Epithelial cell of esophagus (primary cell): ENCODE results near the gene EPHB1.

Source experiments
- DNase-seq: peaks from one replicate; pipeline ENCODE4 v3.0.0; 2010; ENCODE audit warnings: low read depth
- H3K4me3 ChIP-seq: 2 replicates; pipeline ENCODE4 v1.5.1; 2011; ENCODE audit warnings: mild to moderate bottlenecking, low read length, control low read depth
- TF ChIP-seq, protein P1 (sequence below): IDR thresholded peaks from 2 replicates; pipeline ENCODE4 v1.5.1; 2011; ENCODE audit warnings: low read depth, mild to moderate bottlenecking, low read length, control low read depth, inconsistent platforms; ENCODE audit not compliant: insufficient read depth; ENCODE audit errors: missing control alignments

EPHB1 gene

GRCh38 chr3:135239615-135239884 is 444.5 kb downstream of the EPHB1 start:
- TF ChIP-seq, protein P1, sequence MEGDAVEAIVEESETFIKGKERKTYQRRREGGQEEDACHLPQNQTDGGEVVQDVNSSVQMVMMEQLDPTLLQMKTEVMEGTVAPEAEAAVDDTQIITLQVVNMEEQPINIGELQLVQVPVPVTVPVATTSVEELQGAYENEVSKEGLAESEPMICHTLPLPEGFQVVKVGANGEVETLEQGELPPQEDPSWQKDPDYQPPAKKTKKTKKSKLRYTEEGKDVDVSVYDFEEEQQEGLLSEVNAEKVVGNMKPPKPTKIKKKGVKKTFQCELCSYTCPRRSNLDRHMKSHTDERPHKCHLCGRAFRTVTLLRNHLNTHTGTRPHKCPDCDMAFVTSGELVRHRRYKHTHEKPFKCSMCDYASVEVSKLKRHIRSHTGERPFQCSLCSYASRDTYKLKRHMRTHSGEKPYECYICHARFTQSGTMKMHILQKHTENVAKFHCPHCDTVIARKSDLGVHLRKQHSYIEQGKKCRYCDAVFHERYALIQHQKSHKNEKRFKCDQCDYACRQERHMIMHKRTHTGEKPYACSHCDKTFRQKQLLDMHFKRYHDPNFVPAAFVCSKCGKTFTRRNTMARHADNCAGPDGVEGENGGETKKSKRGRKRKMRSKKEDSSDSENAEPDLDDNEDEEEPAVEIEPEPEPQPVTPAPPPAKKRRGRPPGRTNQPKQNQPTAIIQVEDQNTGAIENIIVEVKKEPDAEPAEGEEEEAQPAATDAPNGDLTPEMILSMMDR = no peak
- H3K4me3 ChIP-seq = no peak overlapping the region
- DNase-seq = no peak

DNA sequence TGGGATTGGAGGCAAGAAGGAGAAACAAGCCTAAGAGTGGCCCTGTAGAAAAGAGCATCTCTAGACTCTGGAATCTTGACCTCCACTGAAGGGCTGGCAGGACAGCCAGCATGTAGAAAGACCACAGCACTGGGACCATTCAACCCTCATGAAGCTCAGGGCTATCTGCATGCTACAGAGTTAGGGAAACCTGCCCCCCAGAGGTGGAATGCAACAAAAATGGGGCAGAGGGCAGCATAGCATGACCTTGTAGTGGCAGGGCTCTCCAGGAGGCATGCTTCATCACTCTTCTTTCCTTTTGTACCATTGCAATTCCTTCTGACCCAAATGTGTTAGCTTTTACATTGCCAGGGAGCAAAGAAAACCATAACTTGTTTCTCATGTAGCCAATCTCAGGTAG is 445.4 kb downstream of the EPHB1 start:
- no peak for DNase-seq
- TF ChIP-seq, protein P1 = no peak
- H3K4me3 ChIP-seq = no peak overlapping the region

GRCh38 chr3:135242285-135242684 is 447.2 kb downstream of the EPHB1 start:
- TF ChIP-seq, protein P1 = no peak
- DNase-seq = no peak
- no peak overlapping the region for H3K4me3 ChIP-seq

DNA sequence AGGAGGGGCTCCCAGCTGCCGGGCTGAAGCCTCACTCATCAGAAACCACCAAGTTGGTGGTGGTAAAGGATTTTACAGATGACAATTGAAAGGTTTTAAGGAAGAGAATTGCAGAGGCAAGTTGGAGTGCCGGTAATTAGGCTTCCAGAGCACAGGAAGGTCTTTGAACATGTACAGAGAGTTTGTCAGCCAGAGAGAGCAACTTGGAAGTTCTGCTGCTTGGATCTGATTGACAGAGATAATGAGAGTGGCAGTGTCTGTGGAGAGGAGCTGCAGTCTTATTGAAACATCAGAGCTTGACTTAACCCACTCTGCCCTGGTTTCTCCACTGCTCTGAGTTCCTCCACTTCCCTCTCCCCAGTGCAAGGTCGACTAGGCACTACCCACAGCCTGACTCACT is 448.6 kb downstream of the EPHB1 start:
- TF ChIP-seq, protein P1 = no peak
- DNase-seq = no peak

DNA sequence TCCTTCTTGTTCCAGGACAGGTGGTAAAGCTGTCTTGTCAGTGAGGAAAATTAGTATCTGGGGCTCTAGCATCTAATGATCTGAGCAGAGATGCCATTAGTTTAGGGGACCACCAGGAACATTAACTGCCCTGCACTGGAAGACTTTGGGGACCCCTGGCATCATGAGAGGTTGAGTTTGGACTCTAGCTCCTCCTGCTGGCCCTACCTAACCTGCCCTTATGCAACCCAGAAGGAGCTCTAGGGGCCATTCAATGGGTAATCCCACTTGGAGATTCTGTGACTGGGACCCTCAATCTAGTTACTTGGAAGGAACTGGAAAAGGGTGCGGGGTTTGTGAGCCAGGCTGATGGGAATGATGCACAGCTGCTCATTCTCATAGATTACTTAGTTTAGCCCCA is 451.0 kb downstream of the EPHB1 start:
- TF ChIP-seq, protein P1 = no peak
- H3K4me3 ChIP-seq = no peak overlapping the region
- no peak for DNase-seq

More for the DNA sequence above, 448.6 kb downstream of the EPHB1 start:
- no peak overlapping the region for H3K4me3 ChIP-seq

DNA sequence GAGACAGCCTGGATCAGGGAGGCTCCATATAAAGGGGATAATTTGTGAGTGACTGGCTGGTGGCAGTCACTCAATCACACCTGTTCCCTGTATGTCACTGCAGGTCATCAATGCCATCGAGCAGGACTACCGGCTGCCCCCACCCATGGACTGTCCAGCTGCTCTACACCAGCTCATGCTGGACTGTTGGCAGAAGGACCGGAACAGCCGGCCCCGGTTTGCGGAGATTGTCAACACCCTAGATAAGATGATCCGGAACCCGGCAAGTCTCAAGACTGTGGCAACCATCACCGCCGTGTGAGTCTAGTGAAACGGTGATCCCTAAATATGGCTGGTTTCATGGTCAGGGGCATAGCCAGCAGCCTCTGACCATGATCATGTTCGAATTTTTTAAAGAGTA is 453.2 kb downstream of the EPHB1 start:
- TF ChIP-seq, protein P1 = no peak
- no peak for DNase-seq
- no peak overlapping the region for H3K4me3 ChIP-seq

DNA sequence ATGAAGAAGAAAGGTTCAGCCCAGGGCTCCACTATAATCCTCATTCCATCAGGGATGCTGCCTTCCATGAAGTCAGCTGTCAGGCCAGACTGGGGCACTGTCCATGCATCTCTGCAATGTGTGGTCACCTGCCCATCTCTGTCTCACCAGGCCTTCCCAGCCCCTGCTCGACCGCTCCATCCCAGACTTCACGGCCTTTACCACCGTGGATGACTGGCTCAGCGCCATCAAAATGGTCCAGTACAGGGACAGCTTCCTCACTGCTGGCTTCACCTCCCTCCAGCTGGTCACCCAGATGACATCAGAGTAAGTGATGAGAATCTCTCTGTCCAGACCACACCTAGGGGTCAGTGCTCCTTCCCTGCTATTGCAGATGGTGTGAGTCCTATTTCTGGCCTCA is 454.1 kb downstream of the EPHB1 start:
- no peak for DNase-seq
- TF ChIP-seq, protein P1 = no peak
- H3K4me3 ChIP-seq = no peak overlapping the region
